ENCODE measurements around the gene SEMA4A.
"Not testable (repeated sequence)": the region's sequence is repeated elsewhere in the genome, so short reads cannot be mapped to it uniquely, and the experiment has no call there.

The SEMA4A gene

GRCh38 chr1:156153362-156153761, at the start of gene SEMA4A:
Gene SEMA4A, plus strand, starts transcription at chr1:156153585. Its CDS starts 994 bp downstream, at chr1:156154579.
- no peak for FAIRE-seq

GRCh38 chr1:156104065-156104810, 49.1 kb upstream of the SEMA4A start:
- no peak for FAIRE-seq

GRCh38 chr1:156104861-156105832, 48.2 kb upstream of the SEMA4A start:
- no peak for FAIRE-seq

- FAIRE-seq = no peak
Observed at GRCh38 chr1:156106624-156107488, 46.5 kb upstream of the SEMA4A start.

GRCh38 chr1:156108057-156108456, 45.3 kb upstream of the SEMA4A start:
- no peak for FAIRE-seq

GRCh38 chr1:156108664-156109241, 44.6 kb upstream of the SEMA4A start:
- FAIRE-seq = no peak

GRCh38 chr1:156110252-156110651, 43.1 kb upstream of the SEMA4A start:
- FAIRE-seq = no peak

- no peak for FAIRE-seq
Observed at GRCh38 chr1:156111355-156111962, 41.9 kb upstream of the SEMA4A start.

GRCh38 chr1:156112276-156113137, 40.9 kb upstream of the SEMA4A start:
- FAIRE-seq = no peak

- FAIRE-seq = no peak
Observed at GRCh38 chr1:156113282-156113950, 40.0 kb upstream of the SEMA4A start.

GRCh38 chr1:156114101-156114918, 39.1 kb upstream of the SEMA4A start, which contains the start of gene LMNA:
Gene LMNA, plus strand, starts transcription at chr1:156114711. Its CDS starts 208 bp downstream, at chr1:156114919.
- FAIRE-seq = no peak

GRCh38 chr1:156114919-156115513, 38.4 kb upstream of the SEMA4A start:
- no peak for FAIRE-seq

GRCh38 chr1:156115514-156116374, 37.6 kb upstream of the SEMA4A start:
- no peak for FAIRE-seq

- FAIRE-seq = not testable (repeated sequence)
Observed at GRCh38 chr1:156116731-156117130, 36.7 kb upstream of the SEMA4A start.

- FAIRE-seq = no peak
Observed at GRCh38 chr1:156117414-156118176, 35.8 kb upstream of the SEMA4A start.

GRCh38 chr1:156118177-156118868, 35.1 kb upstream of the SEMA4A start:
- FAIRE-seq = no peak

All from endometrium (tissue), 2 donors.